Thoracic aorta (tissue), 2 donors: ENCODE measurements around the gene LOXL1. TPM values are rescaled to one million over a fixed set of nuclear protein-coding genes. Genes with fewer than 3 reads are reported as not detected.
"Not testable (repeated sequence)": the region's sequence is repeated elsewhere in the genome, so short reads cannot be mapped to it uniquely, and the experiment has no call there.

Experiments used
- ATAC-seq: fragments of 150-250 bp; one replicate; pipeline ENCODE4 v1.8.0; 2017; ENCODE audit warnings: low read depth; ENCODE audit not compliant: insufficient number of reproducible peaks, low FRiP score
- DNase-seq: peaks from one replicate; pipeline ENCODE4 v3.0.0-alpha.2; 2020; ENCODE audit warnings: low spot score
- H3K27ac ChIP-seq, 2 donors: fragments of 200-600 bp; sonication (generic); 1 replicate in 1 of 2; 2 replicates in 1 of 2; pipeline ENCODE4 v1.5.1; 2016; ENCODE audit warnings: mild to moderate bottlenecking in 2 of 2, moderate library complexity in 2 of 2
- H3K27me3 ChIP-seq: fragments of 200-600 bp; sonication (generic); replicated peaks from 2 replicates; pipeline ENCODE4 v1.6.0; 2016; ENCODE audit warnings: mild to moderate bottlenecking; ENCODE audit not compliant: insufficient read depth
- H3K36me3 ChIP-seq: fragments of 200-600 bp; sonication (generic); one replicate; pipeline ENCODE4 v1.5.1; 2016
- H3K4me1 ChIP-seq, 2 donors: fragments of 200-600 bp; sonication (generic); 1 replicate in 1 of 2; 2 replicates in 1 of 2; pipeline versions ENCODE4 v1.5.1 to v1.6.0; 2016; ENCODE audit warnings: low read depth in 2 of 2, mild to moderate bottlenecking in 1 of 2; ENCODE audit not compliant: control insufficient read depth in 1 of 2
- H3K4me3 ChIP-seq: fragments of 200-600 bp; sonication (generic); 2 replicates; pipeline ENCODE4 v1.5.1; 2016; ENCODE audit warnings: mild to moderate bottlenecking
- H3K9me3 ChIP-seq: fragments of 200-600 bp; sonication (generic); 2 replicates; pipeline ENCODE4 v1.5.1; 2016
- total RNA-seq, 2 donors: library from RNA; depleted of rRNA; stranded (reverse); fragments of >200 nt; gene quantifications; one replicate each; pipeline versions ENCODE4 v1.1.0 to v1.2.3, GENCODE V29; 2016
- TF ChIP-seq, protein P1 (sequence below): fragments of 200-600 bp; sonication (generic); IDR thresholded peaks from one replicate; pipeline ENCODE4 v1.5.1; 2019; ENCODE audit warnings: antibody characterized with exemption

The LOXL1 gene
- total RNA-seq, 2 donors from 2014 or later: 164 to 321 TPM

DNA sequence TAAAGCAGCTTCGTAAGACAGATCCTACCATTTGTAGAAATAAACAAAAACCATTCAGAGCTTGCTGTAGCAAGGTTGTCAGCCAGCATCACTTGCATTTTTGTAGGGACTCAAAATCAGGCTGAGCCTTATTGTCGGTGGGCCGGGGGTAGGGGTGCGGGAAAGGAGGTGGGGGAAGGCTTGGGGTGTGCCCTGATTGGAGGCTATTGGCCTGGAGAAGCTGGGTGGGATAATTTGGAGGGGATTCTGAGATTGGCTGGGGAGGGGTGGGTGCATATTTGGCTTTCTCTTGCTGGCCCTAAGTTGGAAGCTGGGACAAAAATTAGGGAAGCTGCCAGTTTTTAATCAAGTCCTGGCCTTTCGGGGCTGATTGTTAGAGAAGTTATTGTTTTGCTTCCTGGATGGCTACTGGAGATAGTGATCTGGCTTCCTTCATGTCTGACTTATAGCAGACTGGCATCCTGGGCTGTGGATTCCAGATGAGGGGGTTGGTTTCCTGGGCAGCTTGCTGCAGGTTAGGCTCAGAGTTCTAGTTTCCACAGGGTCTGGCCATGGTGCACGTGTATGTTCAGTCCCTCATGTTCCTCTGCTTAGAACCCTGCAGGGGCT, 43.0 kb downstream of the LOXL1 start:
- Histone ChIP-seq H3K4me1 (peaks cover 0 to 17% of the 10 kb centered on the region in 2 donors), H3K4me3 (no peak overlapping the region), H3K27ac (no peak overlapping the region), H3K36me3 (no peaks in the 10 kb centered on the region), H3K27me3 (no peaks in the 10 kb centered on the region), H3K9me3 (no peaks in the 10 kb centered on the region)
- ATAC-seq (no peak), DNase-seq (no peak)
- TF ChIP-seq, protein P1, sequence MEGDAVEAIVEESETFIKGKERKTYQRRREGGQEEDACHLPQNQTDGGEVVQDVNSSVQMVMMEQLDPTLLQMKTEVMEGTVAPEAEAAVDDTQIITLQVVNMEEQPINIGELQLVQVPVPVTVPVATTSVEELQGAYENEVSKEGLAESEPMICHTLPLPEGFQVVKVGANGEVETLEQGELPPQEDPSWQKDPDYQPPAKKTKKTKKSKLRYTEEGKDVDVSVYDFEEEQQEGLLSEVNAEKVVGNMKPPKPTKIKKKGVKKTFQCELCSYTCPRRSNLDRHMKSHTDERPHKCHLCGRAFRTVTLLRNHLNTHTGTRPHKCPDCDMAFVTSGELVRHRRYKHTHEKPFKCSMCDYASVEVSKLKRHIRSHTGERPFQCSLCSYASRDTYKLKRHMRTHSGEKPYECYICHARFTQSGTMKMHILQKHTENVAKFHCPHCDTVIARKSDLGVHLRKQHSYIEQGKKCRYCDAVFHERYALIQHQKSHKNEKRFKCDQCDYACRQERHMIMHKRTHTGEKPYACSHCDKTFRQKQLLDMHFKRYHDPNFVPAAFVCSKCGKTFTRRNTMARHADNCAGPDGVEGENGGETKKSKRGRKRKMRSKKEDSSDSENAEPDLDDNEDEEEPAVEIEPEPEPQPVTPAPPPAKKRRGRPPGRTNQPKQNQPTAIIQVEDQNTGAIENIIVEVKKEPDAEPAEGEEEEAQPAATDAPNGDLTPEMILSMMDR: no peak

DNA sequence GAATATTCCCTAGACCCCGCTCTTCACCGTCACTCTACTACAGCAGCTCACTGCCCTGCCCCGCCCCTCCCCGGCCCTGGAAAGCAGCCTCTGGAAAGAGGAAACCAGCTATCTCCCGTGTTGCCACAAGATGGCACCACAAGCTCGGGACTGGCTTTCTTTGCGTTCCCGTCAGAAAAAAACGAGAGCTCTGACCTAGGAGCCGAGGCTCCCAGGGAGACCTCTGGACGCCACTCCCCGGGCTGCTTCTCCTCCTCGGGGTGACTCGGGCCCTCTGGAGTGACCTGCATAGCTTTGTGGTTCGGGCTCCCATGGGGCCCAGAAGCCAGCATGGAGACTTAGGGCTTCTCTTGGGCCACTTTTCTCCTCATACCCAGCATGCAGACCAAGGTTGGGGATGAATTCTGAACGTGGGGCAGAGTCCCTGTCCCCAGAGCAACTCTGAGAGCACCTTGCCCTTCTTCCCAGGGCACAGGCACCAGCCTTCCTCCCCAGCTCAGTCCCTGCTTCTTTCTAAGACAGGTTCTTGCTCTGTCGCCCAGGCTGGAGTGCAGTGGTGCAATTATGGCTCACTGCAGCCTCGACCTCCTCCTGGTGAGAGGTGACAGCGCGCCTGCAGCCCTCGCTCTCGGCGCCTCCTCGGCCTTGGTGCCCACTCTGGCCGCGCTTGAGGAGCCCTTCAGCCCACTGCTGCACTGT, 46.9 kb downstream of the LOXL1 start:
- peak overlapping the region; percentile 55 for H3K4me3 ChIP-seq
- H3K4me1 ChIP-seq: peaks cover 0 to 9% of the 10 kb centered on the region in 2 donors
- DNase-seq (no peak), ATAC-seq (peak; percentile 57)
- no peaks in the 10 kb centered on the region for H3K27me3 ChIP-seq
- TF ChIP-seq, protein P1: peak; percentile 81
- H3K27ac ChIP-seq: no peak overlapping the region
- H3K9me3 ChIP-seq: no peaks in the 10 kb centered on the region
- H3K36me3 ChIP-seq: no peaks in the 10 kb centered on the region

DNA sequence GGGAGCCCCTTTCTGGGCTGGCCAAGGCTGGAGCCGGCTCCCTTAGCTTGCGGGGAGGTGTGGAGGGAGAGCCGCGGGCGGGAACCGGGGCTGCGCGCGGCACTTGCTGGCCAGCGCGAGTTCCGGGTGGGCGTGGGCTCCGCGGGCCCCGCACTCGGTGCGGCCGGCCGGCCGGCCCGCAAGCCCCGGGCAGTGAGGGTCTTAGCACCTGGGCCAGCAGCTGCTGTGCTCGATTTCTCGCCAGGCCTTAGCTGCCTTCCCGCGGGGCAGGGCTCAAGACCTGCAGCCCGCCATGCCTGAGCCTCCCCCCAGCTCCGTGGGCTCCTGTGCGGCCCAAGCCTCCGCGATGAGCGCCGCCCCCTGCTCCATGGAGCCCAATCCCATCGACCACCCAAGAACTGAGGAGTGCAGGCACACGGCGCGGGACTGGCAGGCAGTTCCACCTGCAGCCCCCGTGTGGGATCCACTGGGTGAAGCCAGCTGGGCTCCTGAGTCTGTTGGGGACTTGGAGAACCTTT, 47.5 kb downstream of the LOXL1 start:
- not testable (repeated sequence) for ATAC-seq

DNA sequence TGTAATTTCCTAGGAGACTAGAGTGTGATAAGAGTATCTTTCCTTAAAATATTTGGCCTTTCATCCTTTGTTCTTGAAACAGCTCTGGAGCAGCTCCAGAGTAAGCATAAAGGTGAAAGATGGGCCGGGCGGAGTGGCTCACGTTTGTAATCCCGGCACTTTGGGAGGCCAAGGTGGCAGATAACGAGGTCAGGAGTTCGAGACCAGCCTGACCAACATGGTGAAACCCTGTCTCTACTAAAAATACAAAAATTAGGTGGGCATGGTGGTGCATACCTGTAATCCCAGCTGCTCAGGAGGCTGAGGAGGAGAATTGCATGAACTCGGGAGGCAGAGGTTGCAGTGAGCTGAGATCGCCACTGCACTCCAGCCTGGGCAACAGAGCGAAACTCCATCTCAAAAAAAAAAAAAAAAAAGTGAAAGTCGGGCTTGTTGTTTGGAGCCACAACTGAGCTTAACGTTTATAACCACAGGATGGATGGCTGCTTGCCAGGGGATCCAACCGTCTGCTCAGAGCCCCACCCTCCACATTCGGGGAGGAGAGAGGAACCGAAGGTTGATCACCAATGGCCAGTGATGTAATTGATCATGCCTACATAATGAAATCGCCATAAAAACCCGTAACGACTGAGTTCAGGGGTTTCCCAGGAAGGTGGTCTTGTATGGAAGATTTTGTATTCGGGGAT, 49.3 kb downstream of the LOXL1 start:
- not testable (repeated sequence) for DNase-seq, ATAC-seq, H3K27ac ChIP-seq

More for the DNA sequence above, 47.5 kb downstream of the LOXL1 start:
- H3K27ac ChIP-seq, H3K36me3 ChIP-seq, H3K27me3 ChIP-seq, H3K9me3 ChIP-seq, DNase-seq, H3K4me1 ChIP-seq: not testable (repeated sequence)
- H3K4me3 ChIP-seq: peak overlapping the region; percentile 55

DNA sequence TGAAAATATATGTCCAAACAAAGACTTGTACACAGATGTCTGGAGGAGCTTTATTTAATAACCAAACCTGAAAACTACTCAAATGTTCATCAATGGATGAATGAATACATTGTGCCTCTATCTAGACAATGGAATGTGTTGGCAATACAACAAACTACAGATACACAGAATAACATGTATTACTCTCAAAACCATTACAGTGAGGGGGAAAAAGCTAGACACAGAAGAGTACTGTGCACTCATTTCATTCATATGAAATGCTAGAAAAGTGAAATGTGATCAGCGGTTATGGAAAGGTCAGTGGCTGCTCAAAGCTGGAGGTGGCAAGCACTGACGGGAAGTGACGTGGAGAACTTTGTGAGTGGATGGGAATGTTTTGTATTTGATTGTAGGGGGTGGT, 52.6 kb downstream of the LOXL1 start:
- H3K27ac ChIP-seq: no peak overlapping the region
- H3K4me3 ChIP-seq: no peak overlapping the region
- H3K4me1 ChIP-seq: peaks cover 26% of the 10 kb centered on the region in 2 donors
- no peaks in the 10 kb centered on the region for H3K36me3 ChIP-seq
- no peak for DNase-seq
- ATAC-seq: no peak
- TF ChIP-seq, protein P1: no peak
- H3K9me3 ChIP-seq: no peaks in the 10 kb centered on the region
- no peaks in the 10 kb centered on the region for H3K27me3 ChIP-seq

More for the DNA sequence above, 49.3 kb downstream of the LOXL1 start:
- H3K36me3 ChIP-seq, H3K27me3 ChIP-seq, H3K9me3 ChIP-seq, H3K4me3 ChIP-seq, H3K4me1 ChIP-seq: not testable (repeated sequence)

DNA sequence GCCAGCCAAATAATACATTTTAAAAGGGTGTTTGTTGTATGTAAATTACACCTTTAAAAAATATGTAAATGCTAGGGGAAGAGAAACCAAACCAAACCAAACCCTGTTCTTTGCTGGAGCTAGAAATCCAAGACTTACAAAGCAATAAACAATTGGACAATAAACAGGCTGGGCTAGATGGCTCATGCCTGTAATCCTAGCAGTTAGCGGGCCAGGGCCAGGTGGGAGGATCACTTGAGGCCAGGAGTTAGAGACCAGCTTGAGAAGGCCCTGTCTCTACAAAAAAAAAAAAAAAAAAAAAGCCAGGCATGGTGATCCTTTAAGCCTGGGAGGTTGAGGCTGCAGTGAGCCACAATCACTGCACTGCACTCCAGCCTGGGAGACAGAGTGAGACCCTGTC, 53.4 kb downstream of the LOXL1 start:
- Histone ChIP-seq H3K27me3 (no peaks in the 10 kb centered on the region), H3K4me1 (peaks cover 30 to 34% of the 10 kb centered on the region in 2 donors), H3K36me3 (no peaks in the 10 kb centered on the region), H3K27ac (no peak overlapping the region), H3K9me3 (no peaks in the 10 kb centered on the region), H3K4me3 (no peak overlapping the region)
- ATAC-seq: no peak
- TF ChIP-seq, protein P1: no peak
- DNase-seq: no peak
